ENCODE results near the gene AHCYL2.
"Not testable (repeated sequence)": the region's sequence is repeated elsewhere in the genome, so short reads cannot be mapped to it uniquely, and the experiment has no call there.

Gene AHCYL2

DNA sequence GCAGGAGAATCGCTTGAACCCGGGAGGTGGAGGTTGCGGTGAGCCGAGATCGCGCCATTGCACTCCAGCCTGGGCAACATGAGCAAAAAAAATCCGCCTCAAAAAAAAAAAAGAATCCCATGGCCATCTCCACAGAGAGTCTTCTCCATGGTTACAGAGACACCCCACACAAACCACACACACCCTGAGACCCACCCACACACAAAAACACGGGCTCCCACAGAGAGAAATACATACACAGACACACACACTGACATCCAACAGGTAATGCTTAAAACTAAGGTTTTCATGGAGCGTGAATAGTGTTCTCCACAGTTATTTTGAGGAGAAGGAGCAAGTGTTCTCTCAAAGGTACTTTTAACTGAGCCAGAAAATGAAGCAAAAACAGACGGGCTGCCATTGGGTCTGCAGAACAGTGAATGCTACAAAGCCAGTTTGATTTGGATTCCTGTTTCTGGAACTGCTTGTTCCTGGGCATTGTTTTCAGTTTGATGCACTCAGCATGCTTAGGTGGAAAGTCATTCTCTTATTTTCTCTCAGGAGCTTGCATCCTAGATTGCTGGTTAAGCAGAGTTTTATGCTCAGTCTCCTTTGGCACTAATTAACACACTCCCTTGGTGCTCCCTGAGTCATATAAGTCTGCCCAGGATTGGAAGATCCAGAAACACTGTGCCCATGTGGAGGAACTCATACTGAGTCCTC is 15.4 kb downstream of the AHCYL2 start:
- H3K4me3 ChIP-seq (ENCODE audit: low read length) = no peak overlapping the region
- H3K27me3 ChIP-seq (ENCODE audit: insufficient read depth, low read length) = no peaks in the 10 kb centered on the region
- no peaks in the 10 kb centered on the region for H3K4me1 ChIP-seq (ENCODE audit: insufficient read depth, low read length)
- peaks cover 9% of the 10 kb centered on the region for H3K36me3 ChIP-seq (ENCODE audit: insufficient read depth, low read length)
- H2AFZ ChIP-seq (ENCODE audit: low read depth, low read length) = no peak overlapping the region
- H3K9me3 ChIP-seq (ENCODE audit: low read length) = peaks cover 1% of the 10 kb centered on the region

DNA sequence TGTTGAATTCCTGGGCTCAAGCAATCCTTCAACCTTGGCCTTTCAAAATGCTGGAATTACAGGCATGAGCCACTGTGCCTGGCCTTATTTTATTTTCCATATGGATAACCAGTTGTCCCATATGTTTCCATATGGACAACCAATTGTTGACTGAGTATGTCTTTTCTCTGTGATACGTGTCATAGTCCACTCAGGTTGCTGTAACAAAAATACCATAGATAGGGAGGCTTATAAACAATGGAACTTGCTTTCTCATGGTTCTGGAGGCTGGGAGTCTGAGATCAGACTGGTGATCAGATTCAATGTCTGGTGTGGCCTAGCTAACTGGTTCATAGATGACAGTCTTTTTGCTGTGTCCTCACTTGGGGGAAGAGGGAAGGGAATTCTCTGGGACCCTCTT is 19.4 kb downstream of the AHCYL2 start:
- Histone ChIP-seq H3K27me3 (ENCODE audit: insufficient read depth, low read length) (no peaks in the 10 kb centered on the region), H3K4me3 (ENCODE audit: low read length) (no peak overlapping the region), H2AFZ (ENCODE audit: low read depth, low read length) (no peak overlapping the region), H3K9me3 (ENCODE audit: low read length) (peaks cover 7% of the 10 kb centered on the region), H3K36me3 (ENCODE audit: insufficient read depth, low read length) (peaks cover 1% of the 10 kb centered on the region), H3K4me1 (ENCODE audit: insufficient read depth, low read length) (no peaks in the 10 kb centered on the region)

- peaks cover 1% of the 10 kb centered on the region for H3K36me3 ChIP-seq (ENCODE audit: insufficient read depth, low read length)
- H3K4me1 ChIP-seq (ENCODE audit: insufficient read depth, low read length) = no peaks in the 10 kb centered on the region
- H3K4me3 ChIP-seq (ENCODE audit: low read length) = no peak overlapping the region
- no peaks in the 10 kb centered on the region for H3K27me3 ChIP-seq (ENCODE audit: insufficient read depth, low read length)
- no peak overlapping the region for H2AFZ ChIP-seq (ENCODE audit: low read depth, low read length)
- H3K9me3 ChIP-seq (ENCODE audit: low read length) = peaks cover 12% of the 10 kb centered on the region
These were observed 20.7 kb downstream of the AHCYL2 start for GRCh38 chr7:129245533-129245932.

DNA sequence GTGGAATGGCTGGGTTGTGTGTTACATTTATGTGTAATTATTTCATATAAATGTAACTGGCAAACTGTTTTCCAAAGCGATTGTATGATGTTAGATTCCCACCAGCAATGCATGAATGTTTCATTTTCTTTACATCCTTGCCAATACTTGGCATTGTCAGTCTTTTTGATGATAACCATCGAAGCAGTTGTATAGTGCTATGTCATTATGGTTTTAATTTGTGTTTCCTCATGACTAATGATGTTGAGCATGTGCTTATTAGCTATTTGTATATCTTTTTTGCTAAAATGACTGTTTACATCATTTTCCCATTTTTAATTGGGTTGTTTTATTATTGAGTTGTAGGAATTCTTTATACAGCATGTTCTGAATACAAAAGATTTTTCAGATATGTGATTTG is 22.3 kb downstream of the AHCYL2 start:
- Histone ChIP-seq H3K27me3 (ENCODE audit: insufficient read depth, low read length) (no peaks in the 10 kb centered on the region), H3K9me3 (ENCODE audit: low read length) (peaks cover 12% of the 10 kb centered on the region), H2AFZ (ENCODE audit: low read depth, low read length) (no peak overlapping the region), H3K4me1 (ENCODE audit: insufficient read depth, low read length) (no peaks in the 10 kb centered on the region), H3K36me3 (ENCODE audit: insufficient read depth, low read length) (peaks cover 1% of the 10 kb centered on the region), H3K4me3 (ENCODE audit: low read length) (no peak overlapping the region)

DNA sequence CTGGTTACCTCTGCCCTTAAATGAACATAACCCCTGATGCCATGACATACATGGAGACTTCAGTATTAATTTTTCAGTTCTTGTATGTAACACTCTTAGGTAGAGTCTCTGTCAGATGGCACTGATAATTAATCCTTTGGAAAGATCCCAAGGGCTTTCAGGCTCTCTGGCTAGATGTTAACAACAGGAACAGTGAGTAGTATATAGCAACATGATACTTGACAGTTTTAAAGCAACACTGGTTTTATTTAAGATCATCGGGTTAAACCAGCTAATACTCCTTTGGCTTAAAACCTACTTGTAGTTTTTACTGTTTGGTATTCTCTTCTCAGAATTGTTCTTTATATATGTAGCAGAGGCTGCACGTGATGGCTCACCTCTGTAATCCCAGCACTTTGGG is 27.3 kb downstream of the AHCYL2 start:
- H3K36me3 ChIP-seq (ENCODE audit: insufficient read depth, low read length) = peaks cover 1% of the 10 kb centered on the region
- no peak overlapping the region for H2AFZ ChIP-seq (ENCODE audit: low read depth, low read length)
- H3K9me3 ChIP-seq (ENCODE audit: low read length) = peaks cover 4% of the 10 kb centered on the region
- H3K27me3 ChIP-seq (ENCODE audit: insufficient read depth, low read length) = no peaks in the 10 kb centered on the region
- H3K4me3 ChIP-seq (ENCODE audit: low read length) = no peak overlapping the region
- peaks cover 3% of the 10 kb centered on the region for H3K4me1 ChIP-seq (ENCODE audit: insufficient read depth, low read length)

DNA sequence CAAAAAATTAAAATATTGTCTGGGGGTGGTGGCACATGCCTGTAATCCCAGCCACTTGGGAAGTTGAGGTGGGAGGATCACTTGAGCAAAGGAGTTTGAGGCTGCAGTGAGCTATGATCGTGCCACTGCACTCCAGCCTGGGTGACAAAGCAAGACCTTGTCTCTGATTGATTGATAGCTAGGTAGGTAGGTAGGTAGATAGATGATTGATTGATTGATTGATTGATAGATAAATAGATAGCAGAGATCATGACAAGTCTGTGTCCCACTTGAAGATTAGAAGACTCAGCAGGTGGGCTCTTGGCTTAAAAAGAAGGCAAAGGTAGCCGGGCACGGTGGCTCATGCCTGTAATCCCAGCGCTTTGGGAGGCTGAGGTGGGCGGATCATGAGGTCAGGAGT is 27.8 kb downstream of the AHCYL2 start:
- H3K36me3 ChIP-seq (ENCODE audit: insufficient read depth, low read length); H3K4me3 ChIP-seq (ENCODE audit: low read length); H3K4me1 ChIP-seq (ENCODE audit: insufficient read depth, low read length); H3K27me3 ChIP-seq (ENCODE audit: insufficient read depth, low read length); H3K9me3 ChIP-seq (ENCODE audit: low read length); H2AFZ ChIP-seq (ENCODE audit: low read depth, low read length): not testable (repeated sequence)

- Histone ChIP-seq H3K9me3 (ENCODE audit: low read length) (no peaks in the 10 kb centered on the region), H3K36me3 (ENCODE audit: insufficient read depth, low read length) (peaks cover 4% of the 10 kb centered on the region), H2AFZ (ENCODE audit: low read depth, low read length) (no peak overlapping the region), H3K4me3 (ENCODE audit: low read length) (no peak overlapping the region), H3K4me1 (ENCODE audit: insufficient read depth, low read length) (peaks cover 33% of the 10 kb centered on the region), H3K27me3 (ENCODE audit: insufficient read depth, low read length) (no peaks in the 10 kb centered on the region)
These were observed 31.0 kb downstream of the AHCYL2 start for GRCh38 chr7:129255800-129256199.

DNA sequence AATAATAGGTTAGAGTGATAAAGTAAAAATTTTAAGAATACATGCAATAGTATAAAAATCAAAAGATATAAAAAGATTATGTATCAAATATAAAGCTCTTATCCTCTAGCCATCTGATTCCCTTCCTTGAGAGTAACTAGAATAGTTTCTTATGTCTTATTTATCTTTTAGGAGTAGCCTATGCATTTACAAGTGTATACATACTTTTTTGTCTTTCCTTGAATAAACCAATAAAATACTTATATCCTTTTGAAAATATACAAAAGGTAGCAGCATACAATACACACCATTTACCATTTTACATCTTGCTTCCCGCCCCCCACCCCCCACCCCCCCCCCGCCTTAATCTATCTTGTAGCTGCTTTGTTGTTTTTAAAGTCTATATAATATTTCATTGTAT is 31.4 kb downstream of the AHCYL2 start:
- H3K4me1 ChIP-seq (ENCODE audit: insufficient read depth, low read length) = peaks cover 33% of the 10 kb centered on the region
- no peak overlapping the region for H3K4me3 ChIP-seq (ENCODE audit: low read length)
- H3K9me3 ChIP-seq (ENCODE audit: low read length) = no peaks in the 10 kb centered on the region
- no peak overlapping the region for H2AFZ ChIP-seq (ENCODE audit: low read depth, low read length)
- H3K36me3 ChIP-seq (ENCODE audit: insufficient read depth, low read length) = peaks cover 4% of the 10 kb centered on the region
- H3K27me3 ChIP-seq (ENCODE audit: insufficient read depth, low read length) = no peaks in the 10 kb centered on the region

GRCh38 chr7:129257168-129257567 is 32.3 kb downstream of the AHCYL2 start:
- Histone ChIP-seq H3K36me3 (ENCODE audit: insufficient read depth, low read length) (peaks cover 4% of the 10 kb centered on the region), H3K27me3 (ENCODE audit: insufficient read depth, low read length) (no peaks in the 10 kb centered on the region), H3K4me1 (ENCODE audit: insufficient read depth, low read length) (peaks cover 33% of the 10 kb centered on the region), H3K9me3 (ENCODE audit: low read length) (no peaks in the 10 kb centered on the region), H3K4me3 (ENCODE audit: low read length) (no peak overlapping the region), H2AFZ (ENCODE audit: low read depth, low read length) (no peak overlapping the region)

- H3K4me3 ChIP-seq (ENCODE audit: low read length) = no peak overlapping the region
- H3K36me3 ChIP-seq (ENCODE audit: insufficient read depth, low read length) = peaks cover 6% of the 10 kb centered on the region
- H3K4me1 ChIP-seq (ENCODE audit: insufficient read depth, low read length) = peaks cover 36% of the 10 kb centered on the region
- H3K9me3 ChIP-seq (ENCODE audit: low read length) = peaks cover 3% of the 10 kb centered on the region
- H2AFZ ChIP-seq (ENCODE audit: low read depth, low read length) = no peak overlapping the region
- H3K27me3 ChIP-seq (ENCODE audit: insufficient read depth, low read length) = no peaks in the 10 kb centered on the region
These were observed 34.0 kb downstream of the AHCYL2 start for GRCh38 chr7:129258649-129259389.

GRCh38 chr7:129262324-129262723 is 37.5 kb downstream of the AHCYL2 start:
- Histone ChIP-seq H3K4me1 (ENCODE audit: insufficient read depth, low read length) (peaks cover 31% of the 10 kb centered on the region), H3K4me3 (ENCODE audit: low read length) (no peak overlapping the region), H3K27me3 (ENCODE audit: insufficient read depth, low read length) (no peaks in the 10 kb centered on the region), H3K36me3 (ENCODE audit: insufficient read depth, low read length) (peaks cover 2% of the 10 kb centered on the region), H3K9me3 (ENCODE audit: low read length) (peaks cover 3% of the 10 kb centered on the region), H2AFZ (ENCODE audit: low read depth, low read length) (no peak overlapping the region)

DNA sequence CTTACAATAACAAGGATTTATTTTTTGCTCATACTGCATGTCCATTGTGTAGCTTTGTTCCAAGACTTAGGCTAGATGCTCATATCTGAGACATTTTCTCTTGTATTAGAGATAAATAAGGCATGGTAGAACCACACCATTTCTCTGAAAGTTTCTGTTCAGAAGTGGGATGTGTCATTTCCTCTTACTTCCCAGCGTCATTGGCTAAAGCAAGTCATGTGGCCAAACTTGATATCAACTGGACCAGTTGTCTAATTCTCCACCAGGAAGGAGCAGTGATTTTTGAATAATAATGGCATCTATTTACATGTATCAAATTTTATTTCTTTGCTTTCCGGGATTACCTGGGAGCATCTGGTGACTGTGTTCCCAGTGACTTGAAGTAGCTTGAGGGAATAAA is 38.3 kb downstream of the AHCYL2 start:
- Histone ChIP-seq H3K27me3 (ENCODE audit: insufficient read depth, low read length) (no peaks in the 10 kb centered on the region), H2AFZ (ENCODE audit: low read depth, low read length) (no peak overlapping the region), H3K4me3 (ENCODE audit: low read length) (no peak overlapping the region), H3K36me3 (ENCODE audit: insufficient read depth, low read length) (peaks cover 2% of the 10 kb centered on the region), H3K9me3 (ENCODE audit: low read length) (peaks cover 3% of the 10 kb centered on the region), H3K4me1 (ENCODE audit: insufficient read depth, low read length) (peaks cover 23% of the 10 kb centered on the region)

DNA sequence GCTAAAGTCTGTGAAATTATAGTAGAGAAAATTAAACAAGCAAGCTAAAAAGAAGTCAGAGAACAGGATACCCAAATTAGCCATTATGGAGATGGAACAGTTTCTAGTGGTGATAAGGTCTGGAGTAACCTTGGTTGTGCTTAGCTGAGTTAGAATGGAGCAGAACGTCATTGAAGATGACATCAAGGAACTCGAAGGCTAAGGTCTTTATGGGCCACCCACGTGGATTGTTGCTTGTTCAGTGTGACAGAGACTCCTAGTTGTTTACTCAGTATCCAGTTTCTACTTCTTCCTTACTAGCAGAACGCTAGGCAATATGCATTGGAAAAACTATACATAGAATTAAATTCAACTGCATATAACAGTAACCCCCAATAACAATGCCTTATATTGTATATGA is 39.7 kb downstream of the AHCYL2 start:
- Histone ChIP-seq H3K9me3 (ENCODE audit: low read length) (peaks cover 3% of the 10 kb centered on the region), H3K4me3 (ENCODE audit: low read length) (no peak overlapping the region), H2AFZ (ENCODE audit: low read depth, low read length) (no peak overlapping the region), H3K27me3 (ENCODE audit: insufficient read depth, low read length) (no peaks in the 10 kb centered on the region), H3K36me3 (ENCODE audit: insufficient read depth, low read length) (peaks cover 2% of the 10 kb centered on the region), H3K4me1 (ENCODE audit: insufficient read depth, low read length) (peaks cover 10% of the 10 kb centered on the region)

Measured in neuron (in vitro differentiated cells).